Liver (tissue), 3 donors: Measurements from ENCODE around the gene SLFN12.

Experiments used
- CTCF ChIP-seq: fragments of 150-350 bp; IDR thresholded peaks from 2 replicates; pipeline ENCODE4 v1.5.1; 2017; ENCODE audit warnings: improper control_type of control experiment, low read depth, low read length; ENCODE audit not compliant: missing input control
- JUND ChIP-seq, 2 donors: IDR thresholded peaks; 2 replicates each; pipeline ENCODE4 v1.6.1; 2016; ENCODE audit warnings: antibody characterized with exemption in 2 of 2
- YY1 ChIP-seq: IDR thresholded peaks from 2 replicates; pipeline ENCODE4 v1.6.1; 2016; ENCODE audit warnings: antibody characterized with exemption, mild to moderate bottlenecking
- donor health status: healthy.
- donor health status: healthy.

- TF ChIP-seq CTCF = no peak
- no peak for TF ChIP-seq JUND (IDR thresholded peaks at IDR 0.05)
- TF ChIP-seq YY1 = no peak
These were observed 36.2 kb upstream of the SLFN12 start for GRCh38 chr17:35468475-35468874.
